ENCODE results near the gene RELA. TPM values are rescaled to one million over a fixed set of nuclear protein-coding genes. Genes with fewer than 3 reads are reported as not detected.

The RELA gene
- total RNA-seq, 4 donors from 2014 or later, result 47.3 to 78.8 (median 63.9) TPM

- Histone ChIP-seq H3K27ac (peak within 1 kb of the TSS; percentile 83 to 95 (median 92)), H3K36me3 (peaks cover 0 to 48% of the 10 kb centered on the region in 2 donors), H3K4me3 (peak within 1 kb of the TSS; percentile 86 to 99), H3K9me3 (no peaks in the 10 kb centered on the region), H3K4me1 (peaks cover 0 to 60% (median 41%) of the 10 kb centered on the region in 3 donors), H3K27me3 (no peaks in the 10 kb centered on the region)
- 1% methylated on average over 21 of the region's 55 CpGs; no CpG with 5 or more reads in 1 of the 2 donors for WGBS, 2 donors (ENCODE audit: low coverage in 1 of 2)
- ATAC-seq, result peak; percentile 92
- TF ChIP-seq POLR2AphosphoS5 (IDR thresholded peaks at IDR 0.05), result peak; percentile 52
- TF ChIP-seq EP300 (IDR thresholded peaks at IDR 0.05), result no peak
- TF ChIP-seq CTCF (IDR thresholded peaks at IDR 0.05), result peak in 1 of 4 experiments; percentile 7
- TF ChIP-seq POLR2A (IDR thresholded peaks at IDR 0.05), result peak; percentile 45 to 59
Observed at GRCh38 chr11:65615229-65615949, 47.3 kb downstream of the RELA start, which contains the start of gene PCNX3. Gene PCNX3, plus strand, starts transcription at chr11:65615776. Its CDS starts 536 bp downstream, at chr11:65616312.

- ATAC-seq, result no peak
- TF ChIP-seq CTCF (IDR thresholded peaks at IDR 0.05) (no peak), POLR2A (IDR thresholded peaks at IDR 0.05) (no peak), EP300 (IDR thresholded peaks at IDR 0.05) (no peak), POLR2AphosphoS5 (IDR thresholded peaks at IDR 0.05) (no peak)
- peaks cover 0 to 74% (median 55%) of the 10 kb centered on the region in 3 donors for H3K4me1 ChIP-seq
- no peaks in the 10 kb centered on the region for H3K27me3 ChIP-seq
- 17% methylated on average over 7 of the region's 43 CpGs; no CpG with 5 or more reads in 1 of the 2 donors for WGBS, 2 donors (ENCODE audit: low coverage in 1 of 2)
- no peaks in the 10 kb centered on the region for H3K9me3 ChIP-seq
- peak overlapping the region; percentile 61 to 99 for H3K4me3 ChIP-seq
- peak overlapping the region; percentile 82 to 95 (median 88) for H3K27ac ChIP-seq
- H3K36me3 ChIP-seq, result peaks cover 0 to 47% of the 10 kb centered on the region in 2 donors
Observed at GRCh38 chr11:65613091-65613928, 49.4 kb downstream of the RELA start.

GRCh38 chr11:65612691-65613090 is 50.0 kb downstream of the RELA start:
- no peak for ATAC-seq
- peaks cover 0 to 77% (median 56%) of the 10 kb centered on the region in 3 donors for H3K4me1 ChIP-seq
- TF ChIP-seq EP300 (IDR thresholded peaks at IDR 0.05) (no peak), CTCF (IDR thresholded peaks at IDR 0.05) (no peak), POLR2A (IDR thresholded peaks at IDR 0.05) (no peak), POLR2AphosphoS5 (IDR thresholded peaks at IDR 0.05) (no peak)
- peak overlapping the region in 3 of 4 donors; percentile 83 to 95 (median 94) for H3K27ac ChIP-seq
- no peaks in the 10 kb centered on the region for H3K9me3 ChIP-seq
- no peaks in the 10 kb centered on the region for H3K27me3 ChIP-seq
- WGBS, 2 donors (ENCODE audit: low coverage in 1 of 2), result 33% methylated on average over 1 of the region's 7 CpGs; no CpG with 5 or more reads in 1 of the 2 donors
- H3K4me3 ChIP-seq, result peak overlapping the region; percentile 61 to 99
- H3K36me3 ChIP-seq, result peaks cover 0 to 47% of the 10 kb centered on the region in 2 donors

- no peak for ATAC-seq
- peaks cover 0 to 77% (median 58%) of the 10 kb centered on the region in 3 donors for H3K4me1 ChIP-seq
Observed at GRCh38 chr11:65611758-65612603, 50.7 kb downstream of the RELA start.

More at GRCh38 chr11:65611758-65612603, 50.7 kb downstream of the RELA start:
- Histone ChIP-seq H3K4me3 (peak overlapping the region in 1 of 2 donors; percentile 99), H3K9me3 (no peaks in the 10 kb centered on the region), H3K27me3 (no peaks in the 10 kb centered on the region), H3K36me3 (peaks cover 0 to 45% of the 10 kb centered on the region in 2 donors), H3K27ac (peak overlapping the region in 3 of 4 donors; percentile 83 to 95 (median 94))
- WGBS, 2 donors (ENCODE audit: low coverage in 1 of 2), result 46 to 62% methylated on average over 6 of the region's 12 CpGs
- TF ChIP-seq CTCF (IDR thresholded peaks at IDR 0.05), result no peak
- no peak for TF ChIP-seq EP300 (IDR thresholded peaks at IDR 0.05)
- TF ChIP-seq POLR2AphosphoS5 (IDR thresholded peaks at IDR 0.05), result no peak
- no peak for TF ChIP-seq POLR2A (IDR thresholded peaks at IDR 0.05)

Data from gastroesophageal sphincter (tissue), 4 donors.